GM12878 (cell line): ENCODE results near the gene SLC35G4. TPM values are rescaled to one million over a fixed set of nuclear protein-coding genes. Genes with fewer than 3 reads are reported as not detected.
"Not testable (repeated sequence)": the region's sequence is repeated elsewhere in the genome, so short reads cannot be mapped to it uniquely, and the experiment has no call there.

Experiments
- ATAC-seq: fragments of 200-7000 bp; cut with Tn5 transposase; 3 replicates; pipeline ENCODE4 v1.9.1; 2020; ENCODE audit warnings: mild to moderate bottlenecking, moderate library complexity
- BruUV-seq: library from RNA; stranded (reverse); fragments of 400-500 nt; replicated peaks from 2 replicates; lab custom pipeline; 2021; lab: Mats Ljungman, UMichigan
- CTCF ChIA-PET: fragments of 300-600 bp; sonication (Branson Sonifier 250); formaldehyde crosslinking; extraction: SDS; loops from one replicate; lab custom pipeline; 2021; ENCODE audit warnings: inconsistent platforms; lab: Yijun Ruan, JAX
- POLR2A ChIA-PET: fragments of 350-600 bp; formaldehyde crosslinking; extraction: SDS; loops from one replicate; lab custom pipeline; 2021; ENCODE audit warnings: inconsistent platforms; lab: Charles Lee
- RAD21 ChIA-PET: fragments of 300-600 bp; sonication (Branson Sonifier 250); formaldehyde crosslinking; loops from one replicate; lab custom pipeline; 2023; ENCODE audit warnings: antibody characterized with exemption; ENCODE audit not compliant: unreplicated experiment; lab: Charles Lee
- SMC1A ChIA-PET: fragments of 300-600 bp; sonication (Branson Sonifier 250); formaldehyde crosslinking; loops from one replicate; lab custom pipeline; 2023; ENCODE audit not compliant: unreplicated experiment, uncharacterized antibody; lab: Charles Lee
- DNase-seq: peaks from one replicate; pipeline ENCODE4 v3.0.0-alpha.2; 2011; ENCODE audit warnings: low read depth, low spot score
- FAIRE-seq: peaks from 3 replicates; lab custom pipeline; 2011; peaks lifted over from hg19 to GRCh38; lab: Jason Lieb, UNC
- H2AFZ ChIP-seq: 2 replicates; pipeline ENCODE4 v1.6.0; 2011; ENCODE audit warnings: low read depth, low read length, control low read depth; ENCODE audit not compliant: control insufficient read depth
- H3K27ac ChIP-seq: 2 replicates; pipeline ENCODE4 v1.5.1; 2011; ENCODE audit warnings: control low read depth; ENCODE audit not compliant: control insufficient read depth, insufficient read depth
- H3K27me3 ChIP-seq, 2 experiments: replicated peaks in 1 of 2; 2 replicates each; pipeline versions ENCODE4 v1.6.0 to v1.6.1; 2011; ENCODE audit warnings: low read length in 1 of 2; ENCODE audit not compliant: control insufficient read depth in 2 of 2, insufficient read depth in 2 of 2
- H3K36me3 ChIP-seq, 2 experiments: 2 replicates each; pipeline ENCODE4 v1.5.1; 2011; ENCODE audit warnings: low read length in 1 of 2; ENCODE audit not compliant: control insufficient read depth in 2 of 2, insufficient read depth in 2 of 2
- H3K4me1 ChIP-seq: 2 replicates; pipeline ENCODE4 v1.6.1; 2011; ENCODE audit warnings: mild to moderate bottlenecking, low read length, moderate library complexity, mixed read lengths; ENCODE audit not compliant: control insufficient read depth, insufficient read depth
- H3K4me2 ChIP-seq: 2 replicates; pipeline ENCODE4 v1.6.0; 2011; ENCODE audit warnings: control low read depth; ENCODE audit not compliant: control insufficient read depth, insufficient read depth
- H3K4me3 ChIP-seq: fragments of 200-600 bp; sonication (generic); 2 replicates; pipeline ENCODE4 v1.5.1; 2016
- H3K79me2 ChIP-seq: 2 replicates; pipeline ENCODE4 v1.6.0; 2011; ENCODE audit warnings: low read length; ENCODE audit not compliant: control insufficient read depth, insufficient read depth
- H3K9ac ChIP-seq: 2 replicates; pipeline ENCODE4 v1.8.0; 2011; ENCODE audit warnings: low read length, control low read depth, mixed read lengths; ENCODE audit not compliant: control insufficient read depth, insufficient read depth
- H3K9me3 ChIP-seq: replicated peaks from 3 replicates; pipeline ENCODE4 v1.5.1; 2011; ENCODE audit warnings: mild to moderate bottlenecking, low read length; ENCODE audit not compliant: control insufficient read depth, insufficient read depth
- H4K20me1 ChIP-seq: 2 replicates; pipeline ENCODE4 v1.6.0; 2011; ENCODE audit not compliant: control insufficient read depth, insufficient read depth
- WGBS: methylation state at CpG from one replicate; pipeline ENCODE4 v1.1.6; 2016; ENCODE audit warnings: low lambda C conversion rate; ENCODE audit not compliant: insufficient replicate concordance, insufficient coverage; ENCODE audit errors: missing lambda C conversion rate; 5-methylcytosine and 5-hydroxymethylcytosine counted together
- in situ Hi-C: fragments of 300-500 bp; cut with MboI; formaldehyde crosslinking; loops from 9 replicates; pipeline ENCODE4 v1.14.3; 2018; ENCODE audit warnings: mixed read lengths
- intact Hi-C: fragments of 100-400 bp; cut with micrococcal nuclease; formaldehyde crosslinking; loops from one replicate; pipeline ENCODE4 v1.14.2; 2022; ENCODE audit not compliant: unreplicated experiment
- polyA plus RNA-seq, 11 experiments: library from polyadenylated mRNA; depleted of rRNA in 4 of 11; unstranded in 6 of 11; stranded (reverse) in 5 of 11; fragments of >200 nt; fragmentation: Nextera tagmentation in 4 of 11; fragmentation: Illumina TruSeq in 1 of 11; extraction: Ambion mirVana in 4 of 11; extraction: Trizol in 1 of 11; gene quantifications; 1 replicate in 1 of 11; 2 replicates in 10 of 11; pipeline versions ENCODE4 v1.2.1 to v1.2.3, GENCODE V29; 2011 to 2016; ENCODE audit warnings: inconsistent platforms in 2 of 11, missing spikeins in 2 of 11, low read depth in 1 of 11
- total RNA-seq, 4 experiments: library from RNA; depleted of rRNA in 3 of 4; stranded (reverse); fragments of >200 nt in 3 of 4; fragmentation: Illumina TruSeq in 1 of 4; extraction: Trizol in 1 of 4; gene quantifications; 2 replicates each; pipeline versions ENCODE4 v1.2.1 to v1.2.3, GENCODE V29; 2013 to 2021

SLC35G4 gene
- total and polyA plus RNA-seq, 10 of the 15 experiments (the other 5 are each of a cell fraction or from before 2014, with no cell fraction given), result not detected

DNA sequence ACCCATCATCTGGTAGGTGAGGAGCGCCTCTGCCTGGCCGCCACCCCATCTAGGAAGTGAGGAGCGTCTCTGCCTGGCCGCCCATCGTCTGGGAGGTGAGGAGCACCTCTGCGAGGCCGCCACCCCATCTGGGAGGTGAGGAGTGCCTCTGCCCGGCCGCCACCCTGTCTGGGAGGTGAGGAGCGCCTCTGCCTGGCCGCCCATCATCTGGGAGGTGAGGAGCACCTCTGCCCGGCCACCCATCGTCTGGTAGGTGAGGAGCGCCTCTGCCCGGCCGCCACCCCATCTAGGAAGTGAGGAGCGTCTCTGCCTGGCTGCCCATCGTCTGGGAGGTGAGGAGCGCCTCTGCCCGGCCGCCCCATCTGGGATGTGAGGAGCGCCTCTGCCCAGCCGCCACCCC, 4.2 kb downstream of the SLC35G4 start:
- H3K27ac ChIP-seq, CTCF ChIA-PET, H3K27me3 ChIP-seq, H3K9me3 ChIP-seq, DNase-seq, H4K20me1 ChIP-seq, H3K9ac ChIP-seq, BruUV-seq, RAD21 ChIA-PET, in situ Hi-C loops, H3K79me2 ChIP-seq, POLR2A ChIA-PET, FAIRE-seq, H3K4me3 ChIP-seq, H3K36me3 ChIP-seq, SMC1A ChIA-PET, H3K4me1 ChIP-seq, intact Hi-C loops, ATAC-seq, H3K4me2 ChIP-seq, H2AFZ ChIP-seq: not testable (repeated sequence)
- WGBS, result 63% methylated on average over 9 of the region's 23 CpGs

DNA sequence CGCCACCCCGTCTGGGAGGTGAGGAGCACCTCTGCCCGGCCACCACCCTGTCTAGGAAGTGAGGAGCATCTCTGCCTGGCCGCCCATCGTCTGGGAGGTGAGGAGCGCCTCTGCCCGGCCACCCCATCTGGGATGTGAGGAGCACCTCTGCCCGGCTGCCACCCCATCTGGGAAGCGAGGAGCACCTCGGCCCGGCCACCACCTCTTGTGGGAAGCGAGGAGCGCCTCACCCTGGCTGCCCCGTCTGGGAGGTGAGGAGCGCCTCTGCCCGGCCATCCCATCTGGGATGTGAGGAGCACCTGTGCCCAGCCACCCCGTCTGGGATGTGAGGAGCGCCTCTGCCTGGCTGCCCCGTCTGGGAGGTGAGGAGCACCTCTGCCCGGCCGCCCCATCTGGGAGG, 4.6 kb downstream of the SLC35G4 start:
- CTCF ChIA-PET, H2AFZ ChIP-seq, RAD21 ChIA-PET, H3K4me3 ChIP-seq, H3K36me3 ChIP-seq, in situ Hi-C loops, H3K4me2 ChIP-seq, H3K27me3 ChIP-seq, H3K9ac ChIP-seq, POLR2A ChIA-PET, H3K9me3 ChIP-seq, DNase-seq, H3K4me1 ChIP-seq, BruUV-seq, H3K79me2 ChIP-seq, SMC1A ChIA-PET, intact Hi-C loops, ATAC-seq, H4K20me1 ChIP-seq, FAIRE-seq, H3K27ac ChIP-seq: not testable (repeated sequence)
- WGBS, result 81% methylated on average over 16 of the region's 21 CpGs

DNA sequence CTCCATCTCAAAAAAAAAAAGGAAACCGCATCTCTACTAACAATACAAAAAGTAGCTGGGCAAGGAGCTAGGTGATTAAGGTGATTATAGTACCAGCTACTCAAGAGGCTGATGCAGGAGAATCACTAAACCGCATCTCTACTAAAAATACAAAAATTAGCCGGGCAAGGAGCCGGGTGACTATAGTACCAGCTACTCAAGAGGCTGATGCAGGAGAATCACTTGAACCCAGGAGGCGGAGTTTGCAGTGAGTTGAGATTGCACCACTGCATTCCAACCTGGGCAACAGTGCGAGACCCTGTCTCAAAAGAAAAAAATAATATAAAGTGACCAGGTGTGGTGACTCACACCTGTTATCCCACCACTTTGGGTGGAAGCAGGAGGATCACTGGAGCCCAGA, 5.6 kb downstream of the SLC35G4 start:
- H3K4me2 ChIP-seq, SMC1A ChIA-PET, H3K9ac ChIP-seq, H3K27ac ChIP-seq, H3K4me1 ChIP-seq, H3K79me2 ChIP-seq, POLR2A ChIA-PET, H3K4me3 ChIP-seq, intact Hi-C loops, ATAC-seq, H3K27me3 ChIP-seq, H3K36me3 ChIP-seq, FAIRE-seq, in situ Hi-C loops, H2AFZ ChIP-seq, DNase-seq, BruUV-seq, RAD21 ChIA-PET, H4K20me1 ChIP-seq, H3K9me3 ChIP-seq: not testable (repeated sequence)
- 47% methylated on average over 5 of the region's 6 CpGs for whole genome bisulfite sequencing
- CTCF ChIA-PET, result interaction anchor here (0.6 kb wide), 1 partner anchor 443 kb away, joined by 3 read pairs; no protein-coding TSS in a partner anchor

DNA sequence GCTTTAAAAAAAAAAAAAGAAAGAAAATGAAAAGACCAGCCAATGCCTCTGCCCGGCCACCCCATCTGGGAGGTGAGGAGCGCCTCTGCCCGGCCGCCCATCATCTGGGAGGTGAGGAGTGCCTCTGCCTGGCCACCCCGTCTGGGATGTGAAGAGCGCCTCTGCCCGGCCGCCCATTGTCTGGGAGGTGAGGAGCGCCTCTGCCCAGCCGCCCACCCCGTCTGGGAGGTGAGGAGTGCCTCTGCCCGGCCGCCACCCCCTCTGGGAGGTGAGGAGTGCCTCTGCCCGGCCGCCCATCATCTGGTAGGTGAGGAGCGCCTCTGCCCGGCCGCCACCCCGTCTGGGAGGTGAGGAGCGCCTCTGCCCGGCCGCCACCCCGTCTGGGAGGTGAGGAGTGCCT, 37.9 kb downstream of the SLC35G4 start:
- BruUV-seq, H3K4me3 ChIP-seq, H4K20me1 ChIP-seq, H3K27me3 ChIP-seq, H2AFZ ChIP-seq, H3K4me2 ChIP-seq, H3K79me2 ChIP-seq, RAD21 ChIA-PET, POLR2A ChIA-PET, ATAC-seq, H3K9ac ChIP-seq, in situ Hi-C loops, H3K4me1 ChIP-seq, H3K36me3 ChIP-seq, SMC1A ChIA-PET, H3K9me3 ChIP-seq, DNase-seq, FAIRE-seq, CTCF ChIA-PET, H3K27ac ChIP-seq, intact Hi-C loops: not testable (repeated sequence)
- WGBS, result 85% methylated on average over 10 of the region's 23 CpGs
